Heart left ventricle (tissue), 13 donors: ENCODE measurements around the gene MAN1C1.

ENCODE experiments used
- CTCF ChIP-seq, 12 donors: fragments of 200-600 bp; sonication (generic) in 4 of 12; IDR thresholded peaks; one replicate each; pipeline versions ENCODE4 v1.5.0 to v1.8.0; 2018 to 2022; ENCODE audit warnings: antibody characterized with exemption in 12 of 12, mild to moderate bottlenecking in 5 of 12
- POLR2A ChIP-seq, 2 donors: fragments of 450-650 bp; IDR thresholded peaks; one replicate each; pipeline ENCODE4 v1.6.1; 2017; ENCODE audit warnings: antibody characterized with exemption in 2 of 2, mild to moderate bottlenecking in 2 of 2, moderate library complexity in 2 of 2
- donor health status: ischemic (EF 13 %, LVEDD 7.1; RV severe dilation, severe dysfunction).
- donor health status: DM: no; HTN: yes; CAD: no.
- donor health status: DM: no; HTN: no; CAD: no.
- donor health status: ischemic (EF 25% LVEDD 6.9; RV normal size, moderate dysfunction).
- donor health status: ischemic (EF 25% LVEDD 5.7; RV mildly dilated, moderate dysfunction).
- donor health status: ischemic (EF 35%, LVEDD 5.7; RV mildly dilated, moderate dysfunction).
- donor health status: nonischemic (EF 11% LVEDD 7.7; RV severe dilation, severe dysfunction).
- donor health status: DM: yes; HTN: yes; CAD: no.
- donor health status: PGD.
- donor health status: ischemic (EF 29% LVEDD 5.4; RV normal size, mild dysfunction).
- donor health status: nonischemic (EF 23%, LVEDD 6.1; RV moderate dilation, normal function).

- no peak for TF ChIP-seq CTCF (IDR thresholded peaks at IDR 0.05)
- no peak for TF ChIP-seq POLR2A (IDR thresholded peaks at IDR 0.05)
Observed at GRCh38 chr1:25677193-25677773, 60.7 kb downstream of the MAN1C1 start.
